ENCODE measurements around the gene TEX22.
A peak's percentile ranks its signal among the peaks of the same experiment; 100 is the strongest.

TEX22 gene, protein sequence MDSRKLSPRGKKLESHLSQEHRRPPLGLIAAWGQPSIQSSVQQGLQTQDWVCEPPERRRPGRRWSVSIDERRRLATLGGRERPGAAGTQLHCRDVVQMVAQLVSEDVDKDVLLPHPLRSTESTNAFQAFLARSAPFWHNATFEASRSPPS

DNA sequence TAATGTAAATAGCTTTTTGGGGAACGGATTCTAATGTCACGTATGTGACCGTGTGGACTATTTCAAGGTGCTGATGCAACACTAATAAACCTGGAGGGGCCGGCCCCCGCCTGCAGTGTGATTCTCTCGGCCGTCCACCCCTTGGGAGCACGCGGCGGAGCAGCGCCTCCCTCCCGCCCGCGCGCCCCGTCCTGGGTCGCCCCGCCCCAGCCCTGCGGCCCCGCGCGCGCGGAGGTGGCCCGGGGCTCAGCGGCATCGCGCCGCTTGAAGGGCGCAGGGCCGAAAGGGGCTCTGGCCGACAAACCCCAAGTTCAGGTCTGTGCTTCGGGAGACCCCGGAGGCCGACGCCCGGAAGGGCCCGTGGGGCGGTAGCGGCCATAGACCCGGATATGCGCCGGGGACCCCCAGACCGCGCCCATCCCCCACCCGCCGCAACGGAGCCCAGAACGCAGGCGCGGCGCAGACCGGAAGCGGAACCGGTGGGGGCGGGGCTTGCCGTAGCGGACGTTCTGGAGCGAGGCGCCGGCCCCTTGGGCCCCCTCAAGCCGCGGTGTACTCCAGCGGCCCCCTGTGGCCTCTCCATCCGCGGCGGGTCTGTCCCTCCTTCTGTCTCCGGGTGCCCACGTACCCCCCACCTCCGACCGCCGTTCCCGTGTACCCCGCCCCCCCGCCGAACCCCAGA is at the start of gene TEX22:
Gene TEX22 (plus strand): TSS at position 495 of the 682 bp plus-strand sequence. CDS start 803 bp downstream, outside the sequence.
- TF ChIP-seq, protein P1, sequence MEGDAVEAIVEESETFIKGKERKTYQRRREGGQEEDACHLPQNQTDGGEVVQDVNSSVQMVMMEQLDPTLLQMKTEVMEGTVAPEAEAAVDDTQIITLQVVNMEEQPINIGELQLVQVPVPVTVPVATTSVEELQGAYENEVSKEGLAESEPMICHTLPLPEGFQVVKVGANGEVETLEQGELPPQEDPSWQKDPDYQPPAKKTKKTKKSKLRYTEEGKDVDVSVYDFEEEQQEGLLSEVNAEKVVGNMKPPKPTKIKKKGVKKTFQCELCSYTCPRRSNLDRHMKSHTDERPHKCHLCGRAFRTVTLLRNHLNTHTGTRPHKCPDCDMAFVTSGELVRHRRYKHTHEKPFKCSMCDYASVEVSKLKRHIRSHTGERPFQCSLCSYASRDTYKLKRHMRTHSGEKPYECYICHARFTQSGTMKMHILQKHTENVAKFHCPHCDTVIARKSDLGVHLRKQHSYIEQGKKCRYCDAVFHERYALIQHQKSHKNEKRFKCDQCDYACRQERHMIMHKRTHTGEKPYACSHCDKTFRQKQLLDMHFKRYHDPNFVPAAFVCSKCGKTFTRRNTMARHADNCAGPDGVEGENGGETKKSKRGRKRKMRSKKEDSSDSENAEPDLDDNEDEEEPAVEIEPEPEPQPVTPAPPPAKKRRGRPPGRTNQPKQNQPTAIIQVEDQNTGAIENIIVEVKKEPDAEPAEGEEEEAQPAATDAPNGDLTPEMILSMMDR (IDR thresholded peaks at IDR 0.05; ENCODE audit: insufficient read depth, low read depth, low read length, missing control alignments), result no peak
- DNase-seq (ENCODE audit: low read depth), result peak; percentile 60
- H3K4me3 ChIP-seq (ENCODE audit: low read length), result peak within 1 kb of the TSS; percentile 66

DNA sequence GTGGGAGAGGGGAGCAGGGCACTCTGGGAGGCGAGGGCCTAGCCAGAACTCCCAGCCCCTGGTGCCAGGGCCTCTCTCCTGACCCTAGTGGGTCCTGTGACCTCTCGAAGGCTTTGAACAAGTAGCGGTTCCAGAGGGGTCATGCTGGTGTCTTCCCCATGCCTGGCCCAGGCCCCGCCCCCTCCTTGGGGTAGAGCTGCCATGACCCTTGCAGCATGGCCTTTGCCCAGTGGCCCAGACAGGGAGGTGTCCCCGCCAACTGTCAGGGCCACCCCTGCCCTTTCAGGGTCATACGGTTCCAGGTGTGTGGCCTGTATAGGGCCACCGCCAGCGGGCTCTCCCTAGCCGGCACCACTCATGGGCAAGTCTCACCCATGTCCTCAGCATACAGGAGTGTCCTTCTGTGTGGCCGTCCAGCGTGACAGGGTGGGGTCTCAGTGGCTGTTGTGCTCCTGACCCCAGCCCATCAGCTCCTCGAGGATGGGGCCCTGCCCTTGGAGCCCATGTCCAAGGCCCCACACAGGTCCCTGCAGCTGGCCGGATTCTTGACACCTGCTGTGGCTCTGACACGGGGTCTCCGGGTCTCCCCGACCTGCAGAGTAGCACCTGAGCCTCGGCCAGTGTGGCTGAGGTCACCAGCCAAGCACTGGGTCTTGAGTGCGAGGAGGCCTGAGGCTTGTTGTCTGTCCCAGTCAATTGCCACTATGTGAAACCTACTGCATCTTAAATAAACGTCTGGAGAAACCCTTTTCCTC is 49.2 kb upstream of the TEX22 start:
- no peak for DNase-seq (ENCODE audit: low read depth)
- H3K4me3 ChIP-seq (ENCODE audit: low read length), result no peak overlapping the region
- TF ChIP-seq, protein P1 (IDR thresholded peaks at IDR 0.05; ENCODE audit: insufficient read depth, low read depth, low read length, missing control alignments), result no peak

DNA sequence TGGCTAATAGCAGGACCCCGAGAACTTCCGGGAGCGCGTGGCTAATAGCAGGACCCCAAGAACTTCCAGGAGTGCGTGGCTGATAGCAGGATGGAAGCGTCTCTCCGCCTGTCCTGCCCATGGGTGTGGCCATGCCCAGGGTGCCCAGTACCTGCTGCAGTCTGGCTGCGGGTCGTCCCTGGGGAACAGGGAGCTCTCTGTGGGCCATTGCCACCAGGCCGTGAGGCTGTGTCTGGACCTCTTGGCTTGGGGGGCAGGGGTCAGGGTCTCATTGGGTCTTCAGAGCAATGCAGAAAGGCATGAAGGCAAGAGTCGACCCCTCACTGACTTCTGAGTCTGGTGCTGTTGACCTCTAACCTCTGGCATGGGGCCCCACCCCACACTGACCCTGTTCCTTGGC is 48.3 kb upstream of the TEX22 start:
- DNase-seq (ENCODE audit: low read depth), result no peak
- no peak overlapping the region for H3K4me3 ChIP-seq (ENCODE audit: low read length)
- TF ChIP-seq, protein P1 (IDR thresholded peaks at IDR 0.05; ENCODE audit: insufficient read depth, low read depth, low read length, missing control alignments), result no peak

DNA sequence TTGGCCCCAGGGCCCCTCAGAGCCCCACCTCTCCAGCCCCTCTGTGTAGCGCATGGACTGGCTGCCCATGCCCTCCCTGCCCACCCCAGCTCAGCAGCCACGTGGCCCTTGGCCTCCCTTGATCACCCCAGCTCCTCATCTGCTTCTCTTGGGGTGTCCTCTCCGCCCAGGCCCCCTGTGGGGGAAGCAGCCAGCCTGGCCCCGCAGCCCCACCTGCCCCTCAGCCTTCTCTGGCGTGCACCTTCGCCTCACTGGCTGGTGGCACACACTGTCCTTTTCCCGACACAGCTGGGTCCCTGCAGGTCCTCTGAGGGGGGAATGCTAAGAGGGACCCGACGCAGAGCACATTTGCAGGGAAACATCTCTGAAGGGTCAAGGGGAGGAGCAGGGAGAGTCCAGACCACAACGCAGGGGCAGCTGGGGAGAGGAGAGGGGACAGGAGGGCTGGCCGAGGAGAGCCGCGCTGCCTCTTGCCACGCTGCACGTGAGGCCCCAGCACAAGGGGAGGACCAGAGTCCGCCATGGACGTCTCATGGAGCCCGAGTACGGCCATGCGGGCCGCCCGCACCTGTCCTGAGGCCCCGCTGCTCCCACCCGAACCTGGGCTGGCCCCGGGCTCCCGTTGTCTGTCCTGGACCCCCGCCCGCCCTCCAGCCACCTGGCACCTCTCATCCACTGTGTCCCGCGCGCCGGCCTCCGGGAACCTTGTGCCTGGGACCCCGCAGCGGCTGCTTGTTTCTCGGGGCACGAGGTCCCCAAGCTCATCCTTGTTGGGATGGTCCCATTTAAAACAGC is 47.7 kb upstream of the TEX22 start:
- TF ChIP-seq, protein P1 (IDR thresholded peaks at IDR 0.05; ENCODE audit: insufficient read depth, low read depth, low read length, missing control alignments), result no peak

DNA sequence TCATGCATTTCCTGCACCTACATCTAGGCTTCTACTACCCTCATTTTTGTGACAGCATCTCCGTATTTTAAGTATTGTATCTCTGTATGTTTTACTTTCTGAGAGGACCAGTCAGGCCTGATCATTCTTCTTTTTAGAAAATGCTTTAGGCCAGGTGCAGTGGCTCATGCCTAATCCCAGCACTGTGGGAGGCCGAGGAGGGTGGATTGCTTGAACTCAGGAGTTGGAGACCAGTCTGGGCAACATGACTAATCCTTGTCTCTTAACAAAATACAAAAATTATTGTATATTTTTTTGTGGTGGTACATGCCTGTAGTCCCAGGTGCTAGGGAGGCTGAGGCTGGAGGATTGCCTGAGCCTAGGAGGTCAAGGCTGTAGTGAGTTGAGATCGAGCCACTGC is 46.9 kb upstream of the TEX22 start:
- TF ChIP-seq, protein P1 (IDR thresholded peaks at IDR 0.05; ENCODE audit: insufficient read depth, low read depth, low read length, missing control alignments), result no peak
- no peak for DNase-seq (ENCODE audit: low read depth)
- no peak overlapping the region for H3K4me3 ChIP-seq (ENCODE audit: low read length)

More for the DNA sequence above, 47.7 kb upstream of the TEX22 start:
- DNase-seq (ENCODE audit: low read depth), result no peak
- no peak overlapping the region for H3K4me3 ChIP-seq (ENCODE audit: low read length)

DNA sequence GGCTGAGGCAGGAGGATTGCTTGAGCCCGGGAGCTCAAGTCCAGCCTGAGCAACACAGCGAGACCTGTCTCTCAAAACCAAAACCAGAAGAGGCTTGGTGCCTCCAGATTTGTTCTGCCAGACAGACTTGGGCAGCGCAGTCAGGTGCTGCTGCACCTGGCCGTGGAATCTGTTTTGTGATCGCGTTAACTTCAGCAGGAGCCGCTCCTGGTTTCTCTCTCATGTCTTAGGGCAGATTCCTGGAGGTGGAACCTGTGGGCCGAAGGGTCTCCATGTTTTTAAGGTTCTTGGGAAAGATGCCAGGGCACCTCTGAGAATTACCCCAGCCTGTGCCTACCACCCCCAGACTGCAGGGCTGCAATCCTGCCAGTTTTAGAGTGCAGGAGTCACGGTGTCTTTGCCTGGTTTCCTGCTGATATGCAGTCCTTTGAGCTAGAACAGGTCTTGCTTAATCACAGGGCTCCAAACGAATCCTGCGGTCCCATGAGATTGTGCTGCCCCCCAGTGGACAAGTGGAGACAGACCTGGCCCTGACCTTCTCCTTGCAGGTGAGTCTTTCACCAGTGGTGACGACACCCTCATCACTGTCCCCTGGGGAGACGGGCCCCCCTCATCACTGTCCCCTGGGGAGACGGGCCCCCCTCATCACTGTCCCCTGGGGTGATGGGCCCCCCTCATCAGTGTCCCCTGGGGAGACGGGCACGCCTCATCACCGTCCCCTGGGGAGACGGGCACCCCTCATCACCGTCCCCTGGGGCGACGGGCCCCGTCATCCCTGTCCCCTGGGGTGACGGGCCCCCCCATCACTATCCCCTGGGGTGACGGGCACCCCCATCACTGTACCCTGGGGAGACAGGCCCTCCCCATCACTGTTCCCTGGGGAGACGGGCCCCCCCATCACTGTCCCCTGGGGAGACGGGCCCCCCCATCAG is 46.2 kb upstream of the TEX22 start:
- TF ChIP-seq, protein P1 (IDR thresholded peaks at IDR 0.05; ENCODE audit: insufficient read depth, low read depth, low read length, missing control alignments), result peak; percentile 82
- peak; percentile 93 for DNase-seq (ENCODE audit: low read depth)
- H3K4me3 ChIP-seq (ENCODE audit: low read length), result no peak overlapping the region

Data from epithelial cell of esophagus (primary cell).